ENCODE results near the gene HSF4.

GRCh38 chr16:67191411-67191994, 27.0 kb downstream of the HSF4 start:
- TF ChIP-seq, protein P1, sequence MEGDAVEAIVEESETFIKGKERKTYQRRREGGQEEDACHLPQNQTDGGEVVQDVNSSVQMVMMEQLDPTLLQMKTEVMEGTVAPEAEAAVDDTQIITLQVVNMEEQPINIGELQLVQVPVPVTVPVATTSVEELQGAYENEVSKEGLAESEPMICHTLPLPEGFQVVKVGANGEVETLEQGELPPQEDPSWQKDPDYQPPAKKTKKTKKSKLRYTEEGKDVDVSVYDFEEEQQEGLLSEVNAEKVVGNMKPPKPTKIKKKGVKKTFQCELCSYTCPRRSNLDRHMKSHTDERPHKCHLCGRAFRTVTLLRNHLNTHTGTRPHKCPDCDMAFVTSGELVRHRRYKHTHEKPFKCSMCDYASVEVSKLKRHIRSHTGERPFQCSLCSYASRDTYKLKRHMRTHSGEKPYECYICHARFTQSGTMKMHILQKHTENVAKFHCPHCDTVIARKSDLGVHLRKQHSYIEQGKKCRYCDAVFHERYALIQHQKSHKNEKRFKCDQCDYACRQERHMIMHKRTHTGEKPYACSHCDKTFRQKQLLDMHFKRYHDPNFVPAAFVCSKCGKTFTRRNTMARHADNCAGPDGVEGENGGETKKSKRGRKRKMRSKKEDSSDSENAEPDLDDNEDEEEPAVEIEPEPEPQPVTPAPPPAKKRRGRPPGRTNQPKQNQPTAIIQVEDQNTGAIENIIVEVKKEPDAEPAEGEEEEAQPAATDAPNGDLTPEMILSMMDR (IDR thresholded peaks at IDR 0.05; ENCODE audit: low read depth, low read length, poor library complexity, severe bottlenecking) = no peak
- TF ChIP-seq EZH2phosphoT487 (IDR thresholded peaks at IDR 0.05; ENCODE audit: borderline replicate concordance, low read length) = no peak

Data from DOHH2 (cell line).